ENCODE measurements around the gene NHERF2.
A peak's percentile ranks its signal among the peaks of the same experiment; 100 is the strongest.
"Not testable (repeated sequence)": the region's sequence is repeated elsewhere in the genome, so short reads cannot be mapped to it uniquely, and the experiment has no call there.

The NHERF2 gene

GRCh38 chr16:2005646-2006045 is 21.1 kb upstream of the NHERF2 start:
- DNase-seq (ENCODE audit: low read depth, low spot score): no peak

- no peak for DNase-seq (ENCODE audit: low read depth, low spot score)
These were observed 20.4 kb upstream of the NHERF2 start for GRCh38 chr16:2006317-2006716.

DNA sequence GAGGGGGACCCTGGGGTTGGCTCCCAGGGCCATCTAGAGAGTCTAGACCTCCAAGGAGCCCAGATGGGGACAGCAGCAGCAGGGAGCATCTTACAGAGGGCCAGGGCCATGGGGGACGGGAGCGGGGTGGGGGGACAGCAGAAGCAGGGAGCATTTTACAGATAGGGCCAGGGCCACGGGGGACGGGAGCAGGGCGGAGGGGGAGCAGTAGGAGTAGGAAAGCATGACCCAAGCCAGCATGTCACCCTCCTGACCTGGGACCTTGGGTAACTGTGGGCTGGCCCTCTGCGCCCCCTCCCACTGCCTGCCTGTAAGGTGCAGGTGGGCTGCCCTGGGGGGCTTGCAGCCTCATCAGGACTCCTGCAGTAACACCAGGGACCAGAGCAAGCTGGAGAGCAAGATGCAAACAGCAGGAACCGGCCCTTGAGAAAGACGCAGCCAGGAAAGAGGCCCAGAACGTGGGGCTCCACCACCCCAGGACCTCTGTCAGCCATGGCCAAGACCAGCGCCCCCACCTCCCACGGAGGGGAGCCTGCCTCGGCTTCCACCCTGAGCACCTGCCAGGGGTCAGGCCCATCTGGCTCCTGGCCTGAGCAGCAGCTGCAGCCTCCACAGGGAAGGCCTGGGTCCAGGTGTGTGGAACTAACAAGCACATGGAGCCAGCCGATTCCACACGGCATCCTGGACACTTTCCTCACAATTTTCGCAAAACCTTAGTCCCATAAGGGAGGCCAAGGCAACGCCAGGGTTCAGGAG is 19.4 kb upstream of the NHERF2 start:
- DNase-seq (ENCODE audit: low read depth, low spot score): no peak

- DNase-seq (ENCODE audit: low read depth, low spot score): no peak
These were observed 18.6 kb upstream of the NHERF2 start for GRCh38 chr16:2008009-2008526.

GRCh38 chr16:2008631-2009163 is 18.0 kb upstream of the NHERF2 start:
- no peak for DNase-seq (ENCODE audit: low read depth, low spot score)

DNA sequence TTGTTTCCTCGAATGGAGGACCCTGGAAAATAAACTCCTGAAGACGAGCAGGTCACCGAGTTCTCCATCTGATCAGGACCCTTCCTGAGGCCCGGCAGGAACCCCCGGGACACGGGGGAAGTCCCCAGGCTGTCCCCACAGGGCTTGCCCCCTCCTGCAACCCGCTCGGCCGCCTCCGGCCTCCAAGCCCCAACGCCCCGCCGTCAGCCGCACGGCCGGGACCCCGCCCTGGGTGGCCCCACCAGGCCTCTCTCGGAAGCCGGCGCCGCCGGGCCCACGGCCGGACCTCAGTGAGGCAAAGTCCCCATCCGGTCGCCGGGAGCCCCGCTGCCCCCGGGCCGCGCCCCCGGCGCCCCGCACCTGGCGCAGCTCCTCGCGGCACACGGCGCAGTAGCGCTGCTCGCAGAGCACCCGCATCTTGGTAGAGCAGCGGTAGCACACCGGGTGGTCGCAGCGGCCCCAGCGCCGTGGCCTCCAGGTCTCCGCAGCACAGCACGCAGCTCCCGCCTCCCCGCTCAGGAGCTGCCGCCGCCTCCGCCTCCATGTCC is 17.5 kb upstream of the NHERF2 start:
- no peak for DNase-seq (ENCODE audit: low read depth, low spot score)

- DNase-seq (ENCODE audit: low read depth, low spot score): peak; percentile 57
These were observed 16.8 kb upstream of the NHERF2 start, which contains the start of gene ZNF598 for GRCh38 chr16:2009791-2010510. Gene ZNF598 (minus strand): TSS chr16:2009821.

GRCh38 chr16:2011726-2012125 is 15.0 kb upstream of the NHERF2 start:
- DNase-seq (ENCODE audit: low read depth, low spot score): not testable (repeated sequence)

GRCh38 chr16:2013527-2013926 is 13.2 kb upstream of the NHERF2 start:
- no peak for DNase-seq (ENCODE audit: low read depth, low spot score)

DNA sequence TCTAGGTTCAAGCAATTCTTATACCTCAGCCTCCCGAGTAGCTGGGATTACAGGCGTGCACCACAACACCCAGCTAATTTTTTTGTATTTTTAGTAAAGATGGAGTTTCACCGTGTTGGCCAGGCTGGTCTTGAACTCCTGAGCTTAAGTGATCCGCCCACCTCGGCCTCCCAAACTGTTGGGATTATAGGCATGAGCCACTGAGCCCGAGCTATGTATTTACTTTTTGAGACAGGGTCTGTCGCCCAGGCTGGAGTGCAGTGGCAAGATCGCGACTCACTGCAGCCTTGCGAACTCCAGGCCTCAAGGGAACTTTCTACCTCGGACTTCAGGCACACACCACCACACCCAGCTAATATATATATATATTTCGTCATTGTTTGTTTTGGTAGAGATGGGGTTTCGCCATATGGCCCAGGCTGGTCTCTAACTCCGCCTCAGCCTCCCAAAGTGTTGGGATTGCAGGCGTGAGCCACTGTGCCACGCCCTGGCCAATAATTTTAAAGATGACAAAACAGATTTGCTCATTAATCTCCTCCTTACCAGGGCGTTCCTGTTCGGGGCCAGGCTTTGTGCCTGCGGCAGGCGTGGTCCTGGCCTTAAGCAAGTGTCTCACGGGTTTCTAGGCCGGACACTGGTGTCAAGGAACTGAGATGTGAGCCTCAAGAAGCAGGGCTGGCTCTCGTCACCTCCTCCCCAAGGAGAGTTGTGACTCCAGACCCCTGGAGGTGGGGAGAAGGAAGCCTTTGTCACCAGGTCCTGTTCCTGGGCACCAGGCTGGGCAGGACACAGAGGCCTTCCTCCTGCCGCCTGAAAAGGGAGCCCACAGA is 11.4 kb upstream of the NHERF2 start:
- DNase-seq (ENCODE audit: low read depth, low spot score): no peak

DNA sequence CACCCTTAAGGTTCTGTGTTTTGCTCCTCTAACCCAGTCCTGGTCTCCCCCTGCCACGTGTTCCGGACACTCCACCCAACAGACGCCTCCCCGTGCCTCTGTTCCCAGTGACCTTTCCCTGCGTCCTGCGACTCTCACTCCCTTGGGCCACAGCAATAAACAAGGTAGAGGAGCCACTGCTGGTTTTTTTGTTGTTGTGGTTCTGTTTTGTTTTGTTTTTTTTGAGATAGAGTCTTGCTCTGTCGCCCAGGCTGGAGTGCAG is 10.8 kb upstream of the NHERF2 start:
- no peak for DNase-seq (ENCODE audit: low read depth, low spot score)

DNA sequence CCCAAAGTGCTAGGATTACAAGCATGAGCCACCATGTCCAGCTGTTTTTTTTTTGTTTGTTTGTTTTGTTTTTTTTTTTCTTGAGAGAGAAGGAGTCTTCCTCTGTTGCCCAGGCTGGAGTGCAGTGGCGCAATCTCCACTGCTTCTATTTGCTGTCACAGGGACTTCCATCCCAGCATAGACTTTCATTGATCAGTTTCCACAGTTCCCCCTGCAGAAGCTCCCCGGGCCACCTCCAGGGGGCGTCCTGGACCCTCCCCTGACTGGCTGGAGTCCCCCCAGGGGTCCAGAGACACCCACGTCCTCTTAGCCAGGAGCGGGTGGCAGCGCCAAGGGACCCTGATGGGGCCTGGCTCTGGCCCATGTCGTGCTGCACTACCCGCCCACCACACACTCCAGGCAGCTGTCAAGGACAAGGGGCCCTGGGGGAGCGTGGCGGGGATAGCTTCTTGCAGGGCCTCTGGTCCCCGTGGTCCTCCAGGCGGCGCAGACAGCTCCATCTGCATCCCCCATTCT is 10.2 kb upstream of the NHERF2 start:
- no peak for DNase-seq (ENCODE audit: low read depth, low spot score)

- DNase-seq (ENCODE audit: low read depth, low spot score): no peak
These were observed 7.2 kb upstream of the NHERF2 start, which contains the start of gene NPW for GRCh38 chr16:2019518-2019920. Gene NPW (plus strand): TSS chr16:2019785.

GRCh38 chr16:2019921-2020831 is 6.5 kb upstream of the NHERF2 start:
- no peak for DNase-seq (ENCODE audit: low read depth, low spot score)

DNA sequence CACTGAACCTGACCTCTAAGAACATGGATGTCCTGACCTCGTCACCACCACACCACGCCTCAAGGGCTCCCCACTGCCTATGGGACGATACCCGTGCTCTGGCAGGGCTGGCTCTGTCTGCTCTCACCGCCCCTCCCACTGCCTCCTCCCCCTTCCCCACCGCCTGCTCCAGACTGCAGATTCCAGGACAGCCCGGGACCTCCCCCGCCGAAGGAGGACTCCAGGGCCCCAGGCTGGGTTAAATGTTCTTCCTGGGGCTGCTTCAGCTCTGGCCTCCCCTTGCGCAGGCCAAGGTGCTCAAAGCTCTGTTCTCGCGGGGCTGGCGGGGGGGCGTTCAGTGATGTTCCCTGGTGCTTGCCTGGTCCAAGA is 4.0 kb upstream of the NHERF2 start:
- DNase-seq (ENCODE audit: low read depth, low spot score): no peak

GRCh38 chr16:2023092-2024031 is 3.3 kb upstream of the NHERF2 start:
- DNase-seq (ENCODE audit: low read depth, low spot score): peak; percentile 93

- no peak for DNase-seq (ENCODE audit: low read depth, low spot score)
These were observed 2.7 kb upstream of the NHERF2 start for GRCh38 chr16:2024032-2024420.

- no peak for DNase-seq (ENCODE audit: low read depth, low spot score)
These were observed 1.5 kb upstream of the NHERF2 start for GRCh38 chr16:2025251-2025650.

- DNase-seq (ENCODE audit: low read depth, low spot score): no peak
These were observed 733 bp upstream of the NHERF2 start for GRCh38 chr16:2025878-2026460.

Measured in activated CD4-positive, CD25-positive, alpha-beta regulatory T cell treated with anti-CD3 and anti-CD28 coated beads, Interleukin-2, amount 50 U/mL, for 16 hours (primary cell).